Stimulated activated naive CD4-positive, alpha-beta T cell (primary cell): ENCODE data around the gene SLC22A15.
A peak's percentile ranks its signal among the peaks of the same experiment; 100 is the strongest.
"Not testable (repeated sequence)": the region's sequence is repeated elsewhere in the genome, so short reads cannot be mapped to it uniquely, and the experiment has no call there.

Experiments
- DNase-seq, 6 experiments: peaks; one replicate each; lab custom pipeline; 2025; lab: John Stamatoyannopoulos, UW

SLC22A15 gene

GRCh38 chr1:115976062-115976920 is at the start of gene SLC22A15:
Gene SLC22A15 (plus strand): TSS chr1:115976513. CDS start chr1:115976628, 115 bp downstream.
- peak in 2 of 6 experiments; percentile 3 to 16 for DNase-seq

GRCh38 chr1:115927971-115928370 is 48.3 kb upstream of the SLC22A15 start:
- no peak for DNase-seq

- DNase-seq: no peak
Observed at GRCh38 chr1:115929881-115930280, 46.4 kb upstream of the SLC22A15 start.

- no peak for DNase-seq
Observed at GRCh38 chr1:115933625-115934024, 42.7 kb upstream of the SLC22A15 start.

- DNase-seq: no peak
Observed at GRCh38 chr1:115939455-115939854, 36.9 kb upstream of the SLC22A15 start.

- no peak for DNase-seq
Observed at GRCh38 chr1:115946116-115946515, 30.2 kb upstream of the SLC22A15 start.

- no peak for DNase-seq
Observed at GRCh38 chr1:115949156-115949555, 27.2 kb upstream of the SLC22A15 start.

GRCh38 chr1:115951560-115951959 is 24.8 kb upstream of the SLC22A15 start:
- no peak for DNase-seq

GRCh38 chr1:115952547-115952946 is 23.8 kb upstream of the SLC22A15 start:
- no peak for DNase-seq

- no peak for DNase-seq
Observed at GRCh38 chr1:115953180-115953579, 23.1 kb upstream of the SLC22A15 start.

GRCh38 chr1:115954684-115955083 is 21.6 kb upstream of the SLC22A15 start:
- no peak for DNase-seq

- no peak for DNase-seq
Observed at GRCh38 chr1:115955228-115955627, 21.1 kb upstream of the SLC22A15 start.

GRCh38 chr1:115958866-115959265 is 17.4 kb upstream of the SLC22A15 start:
- DNase-seq: no peak

GRCh38 chr1:115969509-115969908 is 6.8 kb upstream of the SLC22A15 start:
- no peak for DNase-seq

- DNase-seq: not testable (repeated sequence)
Observed at GRCh38 chr1:115971778-115972177, 4.5 kb upstream of the SLC22A15 start.

GRCh38 chr1:115973154-115973553 is 3.2 kb upstream of the SLC22A15 start:
- no peak for DNase-seq

- DNase-seq: peak in 1 of 6 experiments; percentile 18
Observed at GRCh38 chr1:115975569-115976061, 698 bp upstream of the SLC22A15 start.

- DNase-seq: no peak
Observed at GRCh38 chr1:115976921-115977498, 697 bp downstream of the SLC22A15 start.

GRCh38 chr1:115977499-115978258 is 1.4 kb downstream of the SLC22A15 start:
- no peak for DNase-seq

- DNase-seq: no peak
Observed at GRCh38 chr1:115978292-115978941, 2.1 kb downstream of the SLC22A15 start.

GRCh38 chr1:115980156-115980555 is 3.8 kb downstream of the SLC22A15 start:
- DNase-seq: no peak
